ENCODE measurements around the gene SNCA.

GRCh38 chr4:89803915-89804314 is 33.0 kb downstream of the SNCA start:
- TF ChIP-seq EP300 (IDR thresholded peaks at IDR 0.05) (no peak), CTCF (IDR thresholded peaks at IDR 0.05) (no peak), POLR2AphosphoS5 (IDR thresholded peaks at IDR 0.05) (no peak), POLR2A (IDR thresholded peaks at IDR 0.05) (no peak)
